B cell (primary cell): ENCODE results near the gene CCDC138. TPM values are rescaled to one million over a fixed set of nuclear protein-coding genes. Genes with fewer than 3 reads are reported as not detected.

Source experiments
- ATAC-seq: fragments of 200-7000 bp; cut with Tn5 transposase; one replicate; pipeline ENCODE4 v1.10.0; 2021; ENCODE audit warnings: low read depth, mild to moderate bottlenecking, moderate number of reproducible peaks, moderate library complexity
- CTCF ChIA-PET: fragments of 350-600 bp; sonication (Branson Sonifier 250); formaldehyde crosslinking; loops from one replicate; lab custom pipeline; 2021; ENCODE audit warnings: antibody characterized with exemption, inconsistent platforms; lab: Charles Lee
- POLR2A ChIA-PET: fragments of 350-600 bp; sonication (Branson Sonifier 250); formaldehyde crosslinking; loops from one replicate; lab custom pipeline; 2021; ENCODE audit warnings: antibody characterized with exemption; lab: Charles Lee
- DNase-seq: peaks from one replicate; pipeline ENCODE4 v3.0.0; 2013
- H2AFZ ChIP-seq: 2 replicates; pipeline ENCODE4 v1.6.1; 2012; ENCODE audit warnings: mild to moderate bottlenecking, low read depth, low read length; ENCODE audit not compliant: insufficient read depth, poor library complexity, severe bottlenecking
- H3K27ac ChIP-seq, 2 donors: 1 replicate in 1 of 2; 2 replicates in 1 of 2; pipeline ENCODE4 v1.5.1; 2012 to 2013; ENCODE audit warnings: low read length in 2 of 2, mild to moderate bottlenecking in 2 of 2, moderate library complexity in 1 of 2
- H3K27me3 ChIP-seq, 4 experiments: fragments of 200-600 bp in 1 of 4; sonication (generic) in 1 of 4; replicated peaks in 1 of 4; 1 replicate in 2 of 4; 2 replicates in 2 of 4; pipeline versions ENCODE4 v1.6.1 to v1.7.0; 2013 to 2016; ENCODE audit warnings: low read length in 3 of 4, mild to moderate bottlenecking in 2 of 4, mixed read lengths in 1 of 4, moderate library complexity in 1 of 4; ENCODE audit not compliant: insufficient read depth in 4 of 4, control insufficient read depth in 3 of 4; ENCODE audit errors: control extremely low read depth in 1 of 4
- H3K36me3 ChIP-seq, 2 experiments: replicated peaks in 1 of 2; 1 replicate in 1 of 2; 2 replicates in 1 of 2; pipeline versions ENCODE4 v1.6.1 to v1.7.1; 2013; ENCODE audit warnings: low read length in 1 of 2; ENCODE audit not compliant: insufficient read depth in 2 of 2, control insufficient read depth in 1 of 2; ENCODE audit errors: control extremely low read depth in 1 of 2, extremely low read depth in 1 of 2
- H3K4me1 ChIP-seq, 2 donors: fragments of 200-600 bp in 1 of 2; sonication (generic) in 1 of 2; 1 replicate in 1 of 2; 2 replicates in 1 of 2; pipeline versions ENCODE4 v1.5.1 to v1.6.1; 2013 to 2017; ENCODE audit warnings: low read length in 2 of 2; ENCODE audit not compliant: control insufficient read depth in 2 of 2, insufficient read depth in 2 of 2
- H3K4me2 ChIP-seq: replicated peaks from 2 replicates; pipeline ENCODE3; 2012; ENCODE audit warnings: mild to moderate bottlenecking, low read depth, low read length; ENCODE audit not compliant: poor library complexity, severe bottlenecking
- H3K4me3 ChIP-seq, 5 experiments: fragments of 200-600 bp in 1 of 5; sonication (generic) in 1 of 5; 1 replicate in 3 of 5; 2 replicates in 2 of 5; pipeline versions ENCODE4 v1.5.1 to v1.7.0; 2011 to 2016; ENCODE audit warnings: low read length in 4 of 5, mild to moderate bottlenecking in 4 of 5, low read depth in 2 of 5, control low read depth in 1 of 5, moderate library complexity in 1 of 5; ENCODE audit not compliant: insufficient read depth in 1 of 5; ENCODE audit errors: control extremely low read depth in 1 of 5, extremely low read depth in 1 of 5
- H3K79me2 ChIP-seq: fragments of 200-600 bp; sonication (generic); one replicate; pipeline ENCODE4 v1.6.0; 2016; ENCODE audit warnings: low read length; ENCODE audit not compliant: control insufficient read depth, insufficient read depth
- H3K9ac ChIP-seq: fragments of 200-600 bp; sonication (generic); 2 replicates; pipeline ENCODE4 v1.6.1; 2017; ENCODE audit warnings: mild to moderate bottlenecking, low read length, moderate library complexity
- H3K9me3 ChIP-seq, 3 donors: one replicate each; pipeline versions ENCODE4 v1.6.1 to v1.7.1; 2013; ENCODE audit warnings: low read length in 2 of 3; ENCODE audit not compliant: control insufficient read depth in 2 of 3, insufficient read depth in 1 of 3; ENCODE audit errors: control extremely low read depth in 1 of 3
- H4K20me1 ChIP-seq: 2 replicates; pipeline ENCODE4 v1.6.0; 2012; ENCODE audit warnings: mild to moderate bottlenecking, low read length; ENCODE audit not compliant: insufficient read depth, control insufficient read depth, poor library complexity, severe bottlenecking
- H3K27ac Mint-ChIP-seq: one replicate; pipeline ENCODE4 v1.8.0; 2021; ENCODE audit warnings: mixed read lengths
- H3K27me3 Mint-ChIP-seq: one replicate; pipeline ENCODE4 v1.8.0; 2021; ENCODE audit warnings: mixed read lengths
- H3K4me1 Mint-ChIP-seq: one replicate; pipeline ENCODE4 v1.8.0; 2021; ENCODE audit warnings: mixed read lengths
- H3K4me3 Mint-ChIP-seq: one replicate; pipeline ENCODE4 v1.8.0; 2021; ENCODE audit warnings: mixed read lengths
- H3K9me3 Mint-ChIP-seq: one replicate; pipeline ENCODE4 v1.8.0; 2022; ENCODE audit warnings: mixed read lengths; ENCODE audit not compliant: insufficient read depth
- CTCF ChIP-seq: fragments of 200-600 bp; IDR thresholded peaks from one replicate; pipeline ENCODE4 v1.8.0; 2022; ENCODE audit warnings: antibody characterized with exemption, mild to moderate bottlenecking
- EZH2 ChIP-seq: IDR thresholded peaks from 2 replicates; pipeline ENCODE4 v1.6.1; 2012; ENCODE audit warnings: borderline replicate concordance, low read depth, mild to moderate bottlenecking, moderate library complexity, low read length; ENCODE audit not compliant: insufficient read depth, poor library complexity, severe bottlenecking
- WGBS: methylation state at CpG from one replicate; pipeline ENCODE4 v1.1.5; 2013; ENCODE audit warnings: missing lambda C conversion rate; ENCODE audit not compliant: insufficient coverage; 5-methylcytosine and 5-hydroxymethylcytosine counted together
- intact Hi-C: fragments of 100-400 bp; cut with micrococcal nuclease; formaldehyde crosslinking; loops from one replicate; pipeline ENCODE4 v1.10.0; 2022
- polyA plus RNA-seq: library from polyadenylated mRNA; depleted of rRNA; stranded (reverse); fragments of >200 nt; gene quantifications from 2 replicates; pipeline ENCODE4 v1.2.3, GENCODE V29; 2012
- small RNA-seq: library from RNA; depleted of rRNA; stranded (forward); fragments of <200 nt; gene quantifications from one replicate; pipeline ENCODE3, GENCODE V24; 2012; ENCODE audit warnings: low replicate concordance, low read depth; ENCODE audit not compliant: insufficient read length
- total RNA-seq, 2 donors: library from RNA; stranded (reverse); fragments of 120-200 nt in 1 of 2; gene quantifications; 1 replicate in 1 of 2; 2 replicates in 1 of 2; pipeline versions ENCODE4 v1.2.3 to v1.2.4, GENCODE V29; 2013 to 2022

The CCDC138 gene
- total and polyA plus RNA-seq, 2 donors (not counting 1 experiment from before 2014, with no cell fraction given) = 3.3 to 16.3 TPM

GRCh38 chr2:108925286-108925685 is 138.7 kb downstream of the CCDC138 start:
- ATAC-seq (no peak), DNase-seq (no peak)
- Histone ChIP-seq H3K4me1 (no peaks in the 10 kb centered on the region), H3K27ac (no peak overlapping the region), H3K9me3 (no peaks in the 10 kb centered on the region), H3K36me3 (no peaks in the 10 kb centered on the region), H4K20me1 (no peaks in the 10 kb centered on the region), H3K4me3 (no peak overlapping the region), H3K9ac (no peak overlapping the region), H3K79me2 (no peaks in the 10 kb centered on the region), H3K27me3 (no peaks in the 10 kb centered on the region), H2AFZ (no peak overlapping the region), H3K4me2 (no peak overlapping the region)
- Mint-ChIP-seq H3K27me3 (peaks cover 7% of the 10 kb centered on the region), H3K9me3 (no peaks in the 10 kb centered on the region), H3K27ac (no peak overlapping the region), H3K4me1 (no peaks in the 10 kb centered on the region), H3K4me3 (no peak overlapping the region)
- TF ChIP-seq CTCF (no peak), EZH2 (no peak)
- ChIA-PET POLR2A (no interaction called here), CTCF (no interaction called here)
- intact Hi-C loops = no loop called here
- WGBS = no CpG with 5 or more reads among the region's 6 CpGs

DNA sequence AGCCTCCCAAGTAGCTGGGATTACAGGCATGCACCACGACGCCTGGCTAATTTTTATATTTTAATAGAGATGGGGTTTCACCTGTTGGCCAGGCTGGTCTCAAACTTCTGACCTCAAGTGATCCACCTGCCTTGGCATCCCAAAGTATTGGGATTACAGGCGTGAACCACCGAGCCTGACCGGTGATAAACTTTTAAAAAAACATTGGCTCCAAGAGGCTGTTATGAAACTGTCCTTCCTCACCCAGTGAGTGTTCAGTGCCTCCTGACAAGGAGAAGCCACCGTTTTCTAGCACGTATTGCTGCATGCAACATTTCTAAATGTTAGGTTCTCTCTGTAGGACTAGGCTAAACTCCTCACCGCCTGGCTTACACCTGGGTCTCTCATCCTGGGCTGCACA is 139.2 kb downstream of the CCDC138 start:
- H2AFZ ChIP-seq = no peak overlapping the region
- 95% methylated on average over 6 of the region's 8 CpGs for WGBS
- no peak overlapping the region for H3K4me2 ChIP-seq
- no peak overlapping the region for H3K27ac ChIP-seq
- Mint-ChIP-seq H3K27me3 (peaks cover 7% of the 10 kb centered on the region), H3K27ac (no peak overlapping the region), H3K9me3 (no peaks in the 10 kb centered on the region), H3K4me1 (no peaks in the 10 kb centered on the region), H3K4me3 (no peak overlapping the region)
- no peak overlapping the region for H3K4me3 ChIP-seq
- ATAC-seq (no peak), DNase-seq (no peak)
- H3K9ac ChIP-seq = no peak overlapping the region
- H3K9me3 ChIP-seq = no peaks in the 10 kb centered on the region
- H4K20me1 ChIP-seq = no peaks in the 10 kb centered on the region
- CTCF ChIA-PET = no interaction called here
- TF ChIP-seq CTCF = no peak
- no peak for TF ChIP-seq EZH2
- H3K4me1 ChIP-seq = no peaks in the 10 kb centered on the region
- intact Hi-C loops = no loop called here
- no peaks in the 10 kb centered on the region for H3K27me3 ChIP-seq
- no peaks in the 10 kb centered on the region for H3K79me2 ChIP-seq
- no peaks in the 10 kb centered on the region for H3K36me3 ChIP-seq
- POLR2A ChIA-PET = no interaction called here

Small RNA genes within 50 kb of the gene (small RNA-seq; reads per million reads assigned to genes)
- not detected for gene AC073415.1

Other genes starting within 250 kb of the CCDC138 start
- 67.0 and 69.5 TPM in 2 replicates for gene RANBP2, start 67.3 kb upstream of the CCDC138 start, total RNA-seq
- gene RANBP2, start 67.3 kb upstream of the CCDC138 start, polyA plus RNA-seq = 4.4 and 13.0 TPM in 2 replicates
- not detected in 2 replicates for gene EDAR, start 202.4 kb downstream of the CCDC138 start, total RNA-seq
- 0.03 and 0.23 TPM in 2 replicates for gene EDAR, start 202.4 kb downstream of the CCDC138 start, polyA plus RNA-seq